Osteoblast (primary cell): ENCODE data around the gene CPN2. TPM values are rescaled to one million over a fixed set of nuclear protein-coding genes. Genes with fewer than 3 reads are reported as not detected.

Experiments used
- DNase-seq: peaks from one replicate; pipeline ENCODE4 v3.0.0; 2011; ENCODE audit warnings: low spot score, mixed read lengths; ENCODE audit not compliant: insufficient read length; ENCODE audit errors: missing footprints
- H2AFZ ChIP-seq: 2 replicates; pipeline ENCODE4 v1.6.0; 2011; ENCODE audit warnings: mild to moderate bottlenecking, low read length
- H3K27ac ChIP-seq: 2 replicates; pipeline ENCODE4 v1.5.1; 2011; ENCODE audit warnings: mild to moderate bottlenecking, low read depth, low read length, moderate library complexity
- H3K27me3 ChIP-seq: 2 replicates; pipeline ENCODE4 v1.6.0; 2012; ENCODE audit warnings: mild to moderate bottlenecking, control low read depth, inconsistent platforms, low read length, moderate library complexity; ENCODE audit not compliant: insufficient read depth
- H3K36me3 ChIP-seq: 2 replicates; pipeline ENCODE4 v1.5.1; 2011; ENCODE audit warnings: mild to moderate bottlenecking, low read length, control low read depth, moderate library complexity; ENCODE audit not compliant: insufficient read depth
- H3K4me1 ChIP-seq: 2 replicates; pipeline ENCODE4 v1.5.1; 2011; ENCODE audit warnings: mild to moderate bottlenecking, low read length, control low read depth, moderate library complexity; ENCODE audit not compliant: insufficient read depth
- H3K4me2 ChIP-seq: 2 replicates; pipeline ENCODE4 v1.6.0; 2011; ENCODE audit warnings: mild to moderate bottlenecking, low read length; ENCODE audit not compliant: insufficient read depth
- H3K4me3 ChIP-seq: fragments of 200-600 bp; sonication (generic); 3 replicates; pipeline ENCODE4 v1.5.1; 2012; ENCODE audit warnings: mild to moderate bottlenecking, low read length, inconsistent platforms; ENCODE audit not compliant: insufficient read depth
- H3K79me2 ChIP-seq: 2 replicates; pipeline ENCODE4 v1.6.0; 2012; ENCODE audit warnings: mild to moderate bottlenecking, low read length, control low read depth, inconsistent platforms; ENCODE audit not compliant: insufficient read depth
- H3K9me3 ChIP-seq: 2 replicates; pipeline ENCODE4 v1.5.1; 2011; ENCODE audit warnings: low read depth, low read length, control low read depth
- H4K20me1 ChIP-seq: 2 replicates; pipeline ENCODE4 v1.6.0; 2012; ENCODE audit warnings: mild to moderate bottlenecking, low read length, control low read depth; ENCODE audit not compliant: insufficient read depth
- total RNA-seq: library from RNA; depleted of rRNA; stranded (reverse); fragments of >200 nt; gene quantifications from 2 replicates; pipeline ENCODE4 v1.2.3, GENCODE V29; 2012
- TF ChIP-seq, protein P1 (sequence below): IDR thresholded peaks from 2 replicates; pipeline ENCODE4 v1.5.1; 2011; ENCODE audit warnings: mild to moderate bottlenecking, low read depth, low read length, moderate library complexity; ENCODE audit errors: extremely low read depth

The CPN2 gene
- total RNA-seq, 1 donor, result under 0.01 TPM

DNA sequence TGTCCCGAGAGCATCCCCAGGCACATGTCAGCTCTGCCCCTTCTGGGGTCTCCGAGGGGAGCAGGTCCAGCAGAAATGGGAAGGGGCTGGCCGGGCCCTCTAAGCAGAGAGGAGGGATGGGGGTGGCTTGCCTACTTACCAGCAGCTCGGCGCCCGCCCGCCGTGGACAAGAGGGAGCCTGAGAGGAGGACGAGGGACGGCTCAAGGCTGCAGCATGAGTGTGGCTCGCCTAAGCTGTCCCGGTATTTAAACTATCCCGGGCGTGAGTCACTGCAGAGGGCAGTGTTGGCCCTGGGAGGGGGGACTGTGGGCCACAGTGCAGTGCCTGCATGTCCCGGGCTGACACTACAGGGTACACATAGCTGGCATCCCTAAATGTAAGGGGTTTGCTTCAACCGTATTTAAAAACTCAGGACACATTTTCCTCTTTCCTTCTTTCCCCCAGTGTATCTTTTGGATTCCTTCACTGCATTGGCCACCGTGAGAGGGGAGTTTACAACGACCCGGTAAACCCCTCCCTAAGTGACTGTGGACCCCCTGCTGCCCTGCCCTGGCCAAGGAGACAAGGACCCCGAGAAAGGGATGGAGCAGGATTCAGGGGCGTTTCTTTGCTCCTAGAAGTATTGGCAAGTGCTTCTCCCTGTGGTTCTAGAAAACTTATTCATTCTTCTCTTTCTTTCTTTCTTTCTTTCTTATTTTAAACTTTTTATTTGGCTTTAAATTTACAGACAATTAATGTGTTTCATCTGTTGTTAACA, 18.6 kb upstream of the CPN2 start, which contains the start of gene LRRC15:
TSS of gene LRRC15 (minus strand) at position 222 of the 758 bp plus-strand sequence. CDS start 8,700 bp downstream, outside the sequence.
- Histone ChIP-seq H4K20me1 (no peaks in the 10 kb centered on the region), H3K9me3 (no peaks in the 10 kb centered on the region), H3K4me3 (peak within 1 kb of the TSS; percentile 37), H3K79me2 (no peaks in the 10 kb centered on the region), H3K4me2 (peak within 1 kb of the TSS; percentile 56), H3K27ac (no peak within 1 kb of the TSS), H3K27me3 (no peaks in the 10 kb centered on the region), H3K36me3 (no peaks in the 10 kb centered on the region), H2AFZ (peak within 1 kb of the TSS; percentile 59), H3K4me1 (peaks cover 28% of the 10 kb centered on the region)
- TF ChIP-seq, protein P1, sequence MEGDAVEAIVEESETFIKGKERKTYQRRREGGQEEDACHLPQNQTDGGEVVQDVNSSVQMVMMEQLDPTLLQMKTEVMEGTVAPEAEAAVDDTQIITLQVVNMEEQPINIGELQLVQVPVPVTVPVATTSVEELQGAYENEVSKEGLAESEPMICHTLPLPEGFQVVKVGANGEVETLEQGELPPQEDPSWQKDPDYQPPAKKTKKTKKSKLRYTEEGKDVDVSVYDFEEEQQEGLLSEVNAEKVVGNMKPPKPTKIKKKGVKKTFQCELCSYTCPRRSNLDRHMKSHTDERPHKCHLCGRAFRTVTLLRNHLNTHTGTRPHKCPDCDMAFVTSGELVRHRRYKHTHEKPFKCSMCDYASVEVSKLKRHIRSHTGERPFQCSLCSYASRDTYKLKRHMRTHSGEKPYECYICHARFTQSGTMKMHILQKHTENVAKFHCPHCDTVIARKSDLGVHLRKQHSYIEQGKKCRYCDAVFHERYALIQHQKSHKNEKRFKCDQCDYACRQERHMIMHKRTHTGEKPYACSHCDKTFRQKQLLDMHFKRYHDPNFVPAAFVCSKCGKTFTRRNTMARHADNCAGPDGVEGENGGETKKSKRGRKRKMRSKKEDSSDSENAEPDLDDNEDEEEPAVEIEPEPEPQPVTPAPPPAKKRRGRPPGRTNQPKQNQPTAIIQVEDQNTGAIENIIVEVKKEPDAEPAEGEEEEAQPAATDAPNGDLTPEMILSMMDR, result no peak
- DNase-seq, result peak; percentile 96

DNA sequence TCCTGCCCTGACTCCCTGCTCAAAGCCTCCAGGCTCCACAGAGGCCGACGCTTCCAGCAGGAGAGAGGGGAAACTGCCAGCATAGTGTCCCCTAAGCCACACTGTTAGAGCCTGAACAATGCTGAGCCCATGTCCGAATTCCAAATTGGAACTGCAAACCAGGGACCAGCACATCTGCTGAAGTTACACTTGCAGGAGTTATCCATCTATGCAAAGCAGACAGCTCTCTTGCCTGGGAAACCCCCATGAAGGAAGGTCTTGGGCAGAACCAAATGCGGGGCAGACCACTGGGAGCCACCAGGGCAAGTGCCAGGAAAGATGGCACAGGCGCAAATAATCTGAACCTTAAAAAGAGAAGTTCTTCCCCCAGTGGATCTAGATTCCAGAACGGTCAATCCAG, 17.8 kb upstream of the CPN2 start:
- H3K4me1 ChIP-seq, result peaks cover 34% of the 10 kb centered on the region
- DNase-seq, result peak; percentile 48
- H3K4me2 ChIP-seq, result peak overlapping the region; percentile 56
- H4K20me1 ChIP-seq, result no peaks in the 10 kb centered on the region
- no peak overlapping the region for H3K27ac ChIP-seq
- H3K4me3 ChIP-seq, result no peak overlapping the region
- no peaks in the 10 kb centered on the region for H3K27me3 ChIP-seq
- H3K9me3 ChIP-seq, result no peaks in the 10 kb centered on the region
- no peak overlapping the region for H2AFZ ChIP-seq
- TF ChIP-seq, protein P1, result no peak
- no peaks in the 10 kb centered on the region for H3K79me2 ChIP-seq
- H3K36me3 ChIP-seq, result no peaks in the 10 kb centered on the region

DNA sequence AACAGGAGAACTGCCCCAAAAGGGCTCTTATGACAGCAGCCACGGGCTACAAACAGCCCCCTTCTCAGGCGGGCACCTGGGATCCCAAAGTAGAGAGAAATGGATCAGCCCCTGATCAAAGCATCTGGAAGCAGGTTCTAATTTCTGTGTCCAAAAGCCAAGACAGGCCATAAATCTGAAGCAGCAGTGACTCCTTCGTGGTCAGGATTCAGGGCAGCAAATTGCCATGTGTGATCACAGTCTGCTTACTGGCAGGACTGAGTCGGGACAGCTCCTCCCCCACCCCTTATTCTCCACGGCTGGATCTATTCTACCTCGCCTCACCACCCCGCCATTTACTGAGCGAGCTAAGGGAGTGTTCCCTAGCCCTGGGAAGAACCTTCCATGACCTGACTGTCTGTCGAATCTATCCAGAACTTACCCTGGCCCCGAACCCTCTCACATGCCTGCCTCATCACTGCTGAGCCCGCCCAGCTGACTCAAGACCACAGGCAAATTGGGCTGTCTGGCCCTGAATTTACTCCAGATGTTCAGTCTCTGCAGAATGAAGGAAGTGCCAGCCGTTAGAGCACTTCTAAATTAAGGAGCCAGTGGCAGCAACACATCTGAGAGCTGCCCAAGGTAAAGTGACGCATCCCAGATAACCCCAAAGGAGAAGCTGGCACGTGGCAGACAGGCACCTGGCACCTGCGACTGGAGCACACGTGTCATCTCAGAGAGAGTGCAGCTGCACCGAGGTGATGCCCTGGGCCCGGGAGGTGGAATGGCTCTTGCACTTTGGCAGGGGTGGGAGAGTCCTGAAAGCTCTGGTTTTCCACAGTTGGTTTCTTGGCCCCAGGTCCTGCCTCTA, 17.1 kb upstream of the CPN2 start:
- no peak overlapping the region for H3K4me3 ChIP-seq

More for the DNA sequence above, 17.1 kb upstream of the CPN2 start:
- no peak overlapping the region for H3K27ac ChIP-seq
- H3K9me3 ChIP-seq, result no peaks in the 10 kb centered on the region
- H3K27me3 ChIP-seq, result no peaks in the 10 kb centered on the region
- DNase-seq, result peak; percentile 95
- TF ChIP-seq, protein P1, result no peak
- peaks cover 34% of the 10 kb centered on the region for H3K4me1 ChIP-seq
- H3K4me2 ChIP-seq, result peak overlapping the region; percentile 44
- H3K36me3 ChIP-seq, result no peaks in the 10 kb centered on the region
- H2AFZ ChIP-seq, result peak overlapping the region; percentile 26
- H4K20me1 ChIP-seq, result no peaks in the 10 kb centered on the region
- H3K79me2 ChIP-seq, result no peaks in the 10 kb centered on the region
